Parathyroid adenoma (tissue), 2 donors: Measurements from ENCODE around the gene RCOR1.

ENCODE experiments used
- H2AFZ ChIP-seq: fragments of 300-600 bp; sonication (generic); one replicate; pipeline ENCODE4 v1.7.0; 2017; ENCODE audit warnings: antibody characterized with exemption, mild to moderate bottlenecking
- H3K27ac ChIP-seq: fragments of 300-600 bp; sonication (generic); one replicate; pipeline ENCODE4 v1.7.0; 2017
- H3K27me3 ChIP-seq: fragments of 300-600 bp; sonication (generic); one replicate; pipeline ENCODE4 v1.7.0; 2017; ENCODE audit warnings: low read length; ENCODE audit not compliant: control insufficient read depth, insufficient read depth
- H3K36me3 ChIP-seq: fragments of 300-600 bp; sonication (generic); one replicate; pipeline ENCODE4 v1.7.0; 2017; ENCODE audit warnings: low read length; ENCODE audit not compliant: control insufficient read depth, insufficient read depth
- H3K4me1 ChIP-seq: fragments of 300-600 bp; sonication (generic); one replicate; pipeline ENCODE4 v1.7.0; 2017; ENCODE audit warnings: control low read depth
- H3K4me2 ChIP-seq: fragments of 300-600 bp; sonication (generic); one replicate; pipeline ENCODE4 v1.7.0; 2017; ENCODE audit warnings: low read length
- H3K4me3 ChIP-seq: fragments of 300-600 bp; sonication (generic); one replicate; pipeline ENCODE4 v1.7.0; 2017; ENCODE audit warnings: low read depth, low read length
- H3K79me2 ChIP-seq: fragments of 300-600 bp; sonication (generic); one replicate; pipeline ENCODE4 v1.7.0; 2017; ENCODE audit warnings: control low read depth
- H3K9ac ChIP-seq: fragments of 300-600 bp; sonication (generic); one replicate; pipeline ENCODE4 v1.7.0; 2017; ENCODE audit warnings: mild to moderate bottlenecking
- H3K9me3 ChIP-seq: fragments of 300-600 bp; sonication (generic); one replicate; pipeline ENCODE4 v1.7.0; 2017; ENCODE audit warnings: low read length; ENCODE audit not compliant: control insufficient read depth
- CTCF ChIP-seq: fragments of 300-600 bp; sonication (generic); IDR thresholded peaks from one replicate; pipeline ENCODE4 v1.7.0; 2017; ENCODE audit warnings: antibody characterized with exemption, mild to moderate bottlenecking
- donor health status: primary hyperparathyroidism.

Gene RCOR1

DNA sequence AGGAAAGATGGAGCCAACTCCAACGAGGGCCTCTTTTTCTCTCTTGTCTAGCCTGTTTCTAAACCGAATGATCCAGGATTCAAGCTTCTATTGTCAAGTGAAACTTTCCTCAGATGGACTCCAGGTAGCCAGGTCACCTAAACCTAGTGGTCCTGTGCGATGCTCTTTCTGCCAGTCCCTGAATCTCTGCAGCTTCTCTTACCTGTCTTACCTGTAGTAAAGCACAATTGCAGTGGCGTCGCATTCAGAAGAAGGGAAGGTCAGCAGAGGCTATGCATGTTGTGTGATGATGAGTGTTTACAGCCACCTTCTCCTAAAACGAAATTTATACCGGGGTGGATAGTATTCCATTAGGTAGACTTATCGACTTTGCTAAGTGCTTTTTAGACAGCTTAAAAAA lies 137.4 kb downstream of the RCOR1 start:
- Histone ChIP-seq H3K4me3 (no peak overlapping the region), H3K27ac (no peak overlapping the region), H3K4me2 (no peak overlapping the region), H3K79me2 (no peaks in the 10 kb centered on the region), H2AFZ (no peak overlapping the region), H3K36me3 (no peaks in the 10 kb centered on the region), H3K4me1 (no peaks in the 10 kb centered on the region), H3K9me3 (no peaks in the 10 kb centered on the region), H3K9ac (no peak overlapping the region), H3K27me3 (no peaks in the 10 kb centered on the region)
- TF ChIP-seq CTCF = no peak

DNA sequence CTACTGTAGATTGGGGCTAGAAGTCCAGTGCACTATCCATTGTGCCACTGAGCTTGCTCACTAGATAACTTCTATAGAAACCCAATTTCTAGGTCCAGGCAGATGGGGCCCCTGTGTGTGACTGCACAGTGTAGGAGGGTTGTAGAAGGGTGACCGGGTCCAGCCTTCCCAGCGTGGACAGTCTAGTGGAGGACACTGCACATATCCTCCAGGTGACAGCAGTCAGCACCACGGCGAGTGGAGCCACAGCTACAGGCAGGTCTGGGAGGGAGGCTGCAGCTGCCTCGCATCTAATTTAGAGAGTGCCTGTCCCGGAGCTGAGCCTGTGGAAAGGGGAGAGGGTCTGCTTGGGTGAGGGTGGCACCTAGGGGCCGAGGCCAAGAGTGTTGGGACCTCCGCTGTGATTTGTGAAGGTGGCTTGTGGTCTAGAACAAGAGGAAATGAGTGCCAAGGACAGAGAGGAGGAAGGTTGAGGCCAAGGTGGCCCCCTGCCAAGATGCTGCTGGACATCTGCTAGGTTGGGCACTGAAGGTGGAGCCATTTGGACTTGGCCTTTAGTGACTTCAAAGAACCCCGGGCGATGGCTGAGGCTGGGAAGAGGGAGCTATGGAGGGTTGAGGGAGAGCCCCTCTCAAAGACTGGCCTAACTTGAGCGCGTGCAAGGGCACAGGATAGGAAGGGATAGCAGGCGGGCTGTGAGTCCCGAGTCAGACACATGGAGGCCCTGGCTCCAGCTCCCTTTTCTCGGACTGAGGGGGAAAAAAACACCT lies 138.8 kb downstream of the RCOR1 start:
- Histone ChIP-seq H3K9ac (no peak overlapping the region), H3K79me2 (no peaks in the 10 kb centered on the region), H3K36me3 (no peaks in the 10 kb centered on the region), H3K9me3 (no peaks in the 10 kb centered on the region), H3K4me2 (no peak overlapping the region), H3K27ac (no peak overlapping the region), H3K27me3 (no peaks in the 10 kb centered on the region), H2AFZ (no peak overlapping the region), H3K4me1 (no peaks in the 10 kb centered on the region), H3K4me3 (no peak overlapping the region)
- TF ChIP-seq CTCF = no peak

GRCh38 chr14:102731871-102732800 lies 139.7 kb downstream of the RCOR1 start:
- no peaks in the 10 kb centered on the region for H3K9me3 ChIP-seq
- no peaks in the 10 kb centered on the region for H3K79me2 ChIP-seq
- no peaks in the 10 kb centered on the region for H3K4me1 ChIP-seq
- no peak overlapping the region for H3K4me3 ChIP-seq
- H3K27me3 ChIP-seq = no peaks in the 10 kb centered on the region
- H3K27ac ChIP-seq = no peak overlapping the region
- H2AFZ ChIP-seq = no peak overlapping the region
- no peak overlapping the region for H3K9ac ChIP-seq
- no peaks in the 10 kb centered on the region for H3K36me3 ChIP-seq
- no peak for TF ChIP-seq CTCF
- H3K4me2 ChIP-seq = no peak overlapping the region

- Histone ChIP-seq H3K4me1 (no peaks in the 10 kb centered on the region), H3K27ac (no peak overlapping the region), H3K36me3 (no peaks in the 10 kb centered on the region), H3K9me3 (no peaks in the 10 kb centered on the region), H3K27me3 (no peaks in the 10 kb centered on the region), H3K4me3 (no peak overlapping the region), H3K79me2 (no peaks in the 10 kb centered on the region), H2AFZ (no peak overlapping the region), H3K4me2 (no peak overlapping the region), H3K9ac (no peak overlapping the region)
- no peak for TF ChIP-seq CTCF
These were observed 140.5 kb downstream of the RCOR1 start for GRCh38 chr14:102732924-102733323.
